AG04450 (cell line): ENCODE results near the gene TUB. TPM values are rescaled to one million over a fixed set of nuclear protein-coding genes. Genes with fewer than 3 reads are reported as not detected.
A peak's percentile ranks its signal among the peaks of the same experiment; 100 is the strongest.

Experiments used
- CTCF ChIA-PET: fragments of 300-600, 350-600 bp; formaldehyde crosslinking; extraction: SDS; loops from one replicate; lab custom pipeline; 2022; ENCODE audit warnings: antibody characterized with exemption, inconsistent platforms; lab: Charles Lee
- POLR2A ChIA-PET: fragments of 350-600 bp; formaldehyde crosslinking; extraction: SDS; loops from one replicate; lab custom pipeline; 2021; ENCODE audit warnings: antibody characterized with exemption, inconsistent platforms; lab: Yijun Ruan, JAX
- DNase-seq: peaks from one replicate; pipeline ENCODE4 v3.0.0-alpha.2; 2011; ENCODE audit warnings: low read depth, low spot score
- H3K27ac ChIP-seq: one replicate; pipeline ENCODE4 v1.5.1; 2012; ENCODE audit warnings: low read depth, low read length, control low read depth
- H3K27me3 ChIP-seq: one replicate; pipeline ENCODE4 v1.6.0; 2012; ENCODE audit warnings: low read length; ENCODE audit not compliant: control insufficient read depth, insufficient read depth
- H3K4me3 ChIP-seq: 2 replicates; pipeline ENCODE4 v1.5.1; 2011; ENCODE audit warnings: mild to moderate bottlenecking, low read depth, low read length, control low read depth
- H3K9me3 ChIP-seq: 2 replicates; pipeline ENCODE4 v1.5.1; 2012; ENCODE audit warnings: low read length; ENCODE audit not compliant: control insufficient read depth, insufficient read depth
- polyA plus RNA-seq: library from polyadenylated mRNA; depleted of rRNA; stranded (reverse); fragments of >200 nt; gene quantifications from 2 replicates; pipeline ENCODE4 v1.2.3, GENCODE V29; 2011
- TF ChIP-seq, protein P1 (sequence below): IDR thresholded peaks from 2 replicates; pipeline ENCODE4 v1.5.1; 2011; ENCODE audit warnings: low read depth, low read length, control low read depth, inconsistent platforms

TUB gene
- polyA plus RNA-seq, 1 experiment = 13.9 TPM

DNA sequence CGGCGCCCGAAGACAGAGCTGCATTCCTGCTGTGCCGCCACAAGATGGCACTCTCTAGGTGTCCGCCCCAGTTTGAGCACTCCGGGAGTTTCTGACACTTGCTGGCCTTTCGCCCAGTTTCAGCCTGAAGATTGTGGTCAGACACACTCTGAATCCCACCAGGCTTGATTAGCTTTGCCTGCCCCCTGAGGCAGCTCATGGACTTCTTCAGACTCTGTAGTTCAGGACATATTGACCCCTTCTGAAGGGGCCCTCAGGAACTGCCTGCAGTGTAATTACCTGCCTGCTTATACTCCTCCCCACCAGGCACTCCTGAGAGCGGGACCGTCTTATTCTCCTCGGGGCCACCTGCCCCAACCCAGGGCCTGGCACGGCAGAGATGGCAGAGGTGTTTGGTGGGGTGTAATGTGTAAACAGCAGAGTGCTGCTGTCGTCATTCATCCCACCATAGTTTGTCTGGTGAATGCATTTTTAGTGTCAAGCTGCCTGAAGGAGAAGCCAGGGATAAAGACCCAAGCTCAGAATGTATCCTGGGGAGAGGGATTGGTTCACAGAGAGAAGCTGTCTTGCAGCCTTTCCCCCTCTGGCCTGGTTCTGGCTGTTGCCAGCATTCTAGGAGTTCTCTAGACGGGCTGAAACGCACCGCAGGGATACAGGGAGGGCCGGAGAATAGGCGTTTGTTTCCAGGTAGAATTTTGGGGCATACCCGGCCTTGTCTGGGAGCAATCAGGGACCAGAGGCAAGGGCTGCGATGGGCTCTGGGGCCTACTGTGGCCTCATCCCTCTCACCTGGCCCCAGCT lies 47.5 kb upstream of the TUB start:
- TF ChIP-seq, protein P1, sequence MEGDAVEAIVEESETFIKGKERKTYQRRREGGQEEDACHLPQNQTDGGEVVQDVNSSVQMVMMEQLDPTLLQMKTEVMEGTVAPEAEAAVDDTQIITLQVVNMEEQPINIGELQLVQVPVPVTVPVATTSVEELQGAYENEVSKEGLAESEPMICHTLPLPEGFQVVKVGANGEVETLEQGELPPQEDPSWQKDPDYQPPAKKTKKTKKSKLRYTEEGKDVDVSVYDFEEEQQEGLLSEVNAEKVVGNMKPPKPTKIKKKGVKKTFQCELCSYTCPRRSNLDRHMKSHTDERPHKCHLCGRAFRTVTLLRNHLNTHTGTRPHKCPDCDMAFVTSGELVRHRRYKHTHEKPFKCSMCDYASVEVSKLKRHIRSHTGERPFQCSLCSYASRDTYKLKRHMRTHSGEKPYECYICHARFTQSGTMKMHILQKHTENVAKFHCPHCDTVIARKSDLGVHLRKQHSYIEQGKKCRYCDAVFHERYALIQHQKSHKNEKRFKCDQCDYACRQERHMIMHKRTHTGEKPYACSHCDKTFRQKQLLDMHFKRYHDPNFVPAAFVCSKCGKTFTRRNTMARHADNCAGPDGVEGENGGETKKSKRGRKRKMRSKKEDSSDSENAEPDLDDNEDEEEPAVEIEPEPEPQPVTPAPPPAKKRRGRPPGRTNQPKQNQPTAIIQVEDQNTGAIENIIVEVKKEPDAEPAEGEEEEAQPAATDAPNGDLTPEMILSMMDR = peak; percentile 89
- no peaks in the 10 kb centered on the region for H3K27me3 ChIP-seq
- no peaks in the 10 kb centered on the region; the same call in 1 of the 2 replicates for H3K9me3 ChIP-seq
- POLR2A ChIA-PET = interaction anchor here (1.1 kb wide), 1 partner anchor 10 kb away, joined by 3 read pairs; no protein-coding TSS in a partner anchor
- CTCF ChIA-PET = interaction anchor here (0.6 to 9.5 kb wide), 26 partner anchors 10 to 132 kb away, joined by 3 to 384 read pairs (median 8); partner anchors contain the start of genes EIF3F and TUB
- H3K4me3 ChIP-seq = no peak overlapping the region
- H3K27ac ChIP-seq = no peak overlapping the region
- DNase-seq = peak; percentile 70

DNA sequence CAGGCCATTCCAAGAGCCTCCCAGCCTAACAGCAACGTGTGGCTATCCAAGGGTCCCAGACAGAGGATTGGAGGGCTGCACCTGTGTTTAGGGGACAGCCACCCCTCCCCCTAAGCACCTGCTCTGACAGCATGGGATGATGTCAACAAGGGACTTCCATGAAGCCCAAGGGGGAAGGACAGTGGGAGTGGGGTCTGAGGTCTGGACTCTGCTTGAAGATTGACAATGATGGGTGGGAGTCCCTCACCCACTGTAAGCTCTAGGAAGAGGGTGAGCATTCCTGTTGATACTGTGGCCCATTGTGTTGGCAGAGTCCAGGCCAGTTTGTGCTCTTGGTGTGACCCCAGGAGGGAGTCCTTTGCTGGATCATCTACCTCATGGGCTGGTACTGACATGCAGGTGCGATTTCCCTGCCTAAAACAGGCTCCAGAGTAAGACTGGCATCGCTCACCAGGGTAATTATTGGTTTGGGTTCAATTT lies 46.9 kb upstream of the TUB start:
- Histone ChIP-seq H3K27ac (no peak overlapping the region), H3K9me3 (no peaks in the 10 kb centered on the region; the same call in 1 of the 2 replicates), H3K27me3 (no peaks in the 10 kb centered on the region), H3K4me3 (no peak overlapping the region)
- CTCF ChIA-PET = interaction anchor here (0.8 to 9.5 kb wide), 17 partner anchors 10 to 124 kb away, joined by 3 to 384 read pairs (median 14); partner anchors contain the start of gene TUB
- no peak for DNase-seq
- TF ChIP-seq, protein P1 = no peak
- POLR2A ChIA-PET = no interaction called here

DNA sequence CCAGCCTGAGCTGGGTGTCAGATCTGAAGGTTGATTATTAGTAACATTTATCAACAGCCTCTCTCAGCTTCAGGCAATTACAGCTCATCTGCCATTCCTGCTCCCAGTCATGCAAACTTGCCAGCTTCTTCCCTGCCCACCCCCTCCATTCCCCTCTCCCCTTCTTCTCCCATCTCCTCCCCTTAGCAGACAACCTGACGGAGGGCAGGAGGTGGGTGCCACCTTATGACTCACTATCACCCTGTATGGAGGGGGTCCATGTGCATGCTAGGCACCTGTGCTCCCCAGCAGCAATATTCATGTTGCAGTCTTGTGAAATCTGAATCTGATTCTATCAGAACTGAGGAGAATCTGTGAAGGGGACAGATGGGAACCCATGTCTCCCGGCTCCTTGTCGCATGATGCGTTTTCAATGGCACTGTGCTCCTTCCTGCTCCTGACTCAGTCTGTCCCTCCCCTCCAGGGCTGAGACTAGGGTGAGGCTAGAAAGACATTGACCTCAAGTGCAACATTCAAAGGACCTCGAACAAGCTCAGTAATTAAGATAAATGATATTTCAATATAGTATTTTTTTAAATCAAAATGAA lies 46.3 kb upstream of the TUB start:
- CTCF ChIA-PET = interaction anchor here (0.7 to 9.5 kb wide), 14 partner anchors 9 to 129 kb away, joined by 3 to 384 read pairs (median 18); no protein-coding TSS in a partner anchor

DNA sequence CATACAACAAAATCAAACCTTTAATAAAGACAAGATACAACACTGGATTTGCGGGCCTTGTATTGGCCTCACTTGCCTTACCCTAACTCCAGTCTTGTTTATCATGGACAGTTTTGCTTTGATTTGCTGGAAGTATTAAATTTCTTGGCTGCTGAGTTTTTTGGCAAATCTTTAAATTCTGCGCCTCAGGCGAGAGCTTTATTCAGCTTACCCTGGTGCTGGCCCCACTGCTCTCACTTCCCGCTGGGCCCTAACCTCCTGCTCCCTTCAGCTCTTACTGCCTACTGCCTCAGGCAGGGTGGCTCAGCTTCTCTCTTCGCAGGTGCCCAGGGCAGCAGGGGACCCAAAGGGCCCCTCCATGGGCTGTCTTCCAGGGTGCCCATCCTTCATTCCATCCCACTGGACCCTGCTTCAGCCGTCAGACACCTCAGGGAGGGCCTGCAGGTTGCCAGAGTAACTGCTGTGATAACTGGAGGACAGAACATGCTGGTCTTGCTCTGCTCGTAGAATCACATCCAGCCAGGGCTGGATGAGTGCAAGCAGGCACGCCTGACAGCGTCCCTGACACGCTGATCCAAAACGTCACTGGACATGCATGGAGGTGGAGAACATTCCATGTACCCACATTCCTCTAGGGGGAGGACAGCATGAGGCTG lies 45.7 kb upstream of the TUB start:
- no peak overlapping the region for H3K27ac ChIP-seq
- H3K27me3 ChIP-seq = no peaks in the 10 kb centered on the region
- no peak overlapping the region for H3K4me3 ChIP-seq
- TF ChIP-seq, protein P1 = no peak
- DNase-seq = no peak
- ChIA-PET CTCF (interaction anchor here (0.7 to 9.5 kb wide), 10 partner anchors 9 to 130 kb away, joined by 3 to 384 read pairs (median 24); no protein-coding TSS in a partner anchor), POLR2A (no interaction called here)
- no peaks in the 10 kb centered on the region; the same call in 1 of the 2 replicates for H3K9me3 ChIP-seq

More for the DNA sequence above, 46.3 kb upstream of the TUB start:
- Histone ChIP-seq H3K27ac (no peak overlapping the region), H3K4me3 (no peak overlapping the region), H3K9me3 (no peaks in the 10 kb centered on the region; the same call in 1 of the 2 replicates), H3K27me3 (no peaks in the 10 kb centered on the region)
- DNase-seq = no peak
- POLR2A ChIA-PET = no interaction called here
- TF ChIP-seq, protein P1 = no peak
